ENCODE data around the gene ARID1B. TPM values are rescaled to one million over a fixed set of nuclear protein-coding genes. Genes with fewer than 3 reads are reported as not detected.

The ARID1B gene
- total and polyA plus RNA-seq, 9 of the 15 experiments (the other 6 are each of a cell fraction or from before 2014, with no cell fraction given) = 12.5 to 50.5 (median 25.8) TPM

GRCh38 chr6:156872903-156873302, 95.7 kb downstream of the ARID1B start:
- DNase-seq (ENCODE audit: extremely low read depth in 1 of 4, low spot score in 3 of 4) = no peak
- Histone ChIP-seq H2AFZ (ENCODE audit: low read depth, low read length) (no peak overlapping the region), H3K4me3 (no peak overlapping the region), H4K20me1 (replicated peaks; ENCODE audit: control insufficient read depth, insufficient read depth, low read length) (peaks cover 9% of the 10 kb centered on the region; the same call in 1 of the 2 replicates), H3K4me2 (ENCODE audit: insufficient read depth, low read length) (no peak overlapping the region), H3K4me1 (replicated peaks in 1 of 2; ENCODE audit: control insufficient read depth in 2 of 2, insufficient read depth in 2 of 2, low read length in 2 of 2) (peaks cover 0 to 3% of the 10 kb centered on the region in 2 experiments; a peak in 2 of 5 replicates), H3K9me1 (ENCODE audit: control insufficient read depth, insufficient read depth, low read length) (no peaks in the 10 kb centered on the region), H3K79me2 (ENCODE audit: control insufficient read depth, insufficient read depth, low read length) (peaks cover 85% of the 10 kb centered on the region), H3K27me3 (ENCODE audit: control insufficient read depth in 2 of 2, insufficient read depth in 2 of 2, low read length in 2 of 2) (no peaks in the 10 kb centered on the region), H3K9me3 (replicated peaks; ENCODE audit: control insufficient read depth, insufficient read depth, low read depth, low read length) (no peaks in the 10 kb centered on the region), H3K36me3 (ENCODE audit: control insufficient read depth, insufficient read depth, low read length) (no peaks in the 10 kb centered on the region), H3K9ac (ENCODE audit: insufficient read depth in 1 of 2, low read depth in 2 of 2, low read length in 2 of 2) (no peak overlapping the region), H3K27ac (ENCODE audit: extremely low read depth, low read depth, low read length) (no peak overlapping the region)
- intact Hi-C loops (cut with micrococcal nuclease) (no loop called here), in situ Hi-C loops (cut with MboI) (no loop called here)
- BruUV-seq (replicated peaks) = no TSS peak
- 90% methylated on average over 8 of the region's 8 CpGs for WGBS (ENCODE audit: insufficient coverage, low coverage, missing lambda C conversion rate)
- no peak for FAIRE-seq
- ChIA-PET CTCF (ENCODE audit: low intra/inter-chr PET ratio) (no interaction called here), POLR2A (no interaction called here)
- no peak for ATAC-seq
- TF ChIP-seq EP400 (IDR thresholded peaks at IDR 0.05) = no peak
- no peak for TF ChIP-seq ESRRB (CRISPR knock-in tag; IDR thresholded peaks at IDR 0.05; ENCODE audit: borderline replicate concordance)
- TF ChIP-seq MCM5 (IDR thresholded peaks at IDR 0.05; ENCODE audit: low read depth) = no peak
- TF ChIP-seq KDM2B (CRISPR knock-in tag; IDR thresholded peaks at IDR 0.05) = no peak
- TF ChIP-seq WHSC1 (IDR thresholded peaks at IDR 0.05; ENCODE audit: low read length) = no peak
- no peak for TF ChIP-seq ZNF830 (CRISPR knock-in tag; IDR thresholded peaks at IDR 0.05)
- TF ChIP-seq, protein P1, sequence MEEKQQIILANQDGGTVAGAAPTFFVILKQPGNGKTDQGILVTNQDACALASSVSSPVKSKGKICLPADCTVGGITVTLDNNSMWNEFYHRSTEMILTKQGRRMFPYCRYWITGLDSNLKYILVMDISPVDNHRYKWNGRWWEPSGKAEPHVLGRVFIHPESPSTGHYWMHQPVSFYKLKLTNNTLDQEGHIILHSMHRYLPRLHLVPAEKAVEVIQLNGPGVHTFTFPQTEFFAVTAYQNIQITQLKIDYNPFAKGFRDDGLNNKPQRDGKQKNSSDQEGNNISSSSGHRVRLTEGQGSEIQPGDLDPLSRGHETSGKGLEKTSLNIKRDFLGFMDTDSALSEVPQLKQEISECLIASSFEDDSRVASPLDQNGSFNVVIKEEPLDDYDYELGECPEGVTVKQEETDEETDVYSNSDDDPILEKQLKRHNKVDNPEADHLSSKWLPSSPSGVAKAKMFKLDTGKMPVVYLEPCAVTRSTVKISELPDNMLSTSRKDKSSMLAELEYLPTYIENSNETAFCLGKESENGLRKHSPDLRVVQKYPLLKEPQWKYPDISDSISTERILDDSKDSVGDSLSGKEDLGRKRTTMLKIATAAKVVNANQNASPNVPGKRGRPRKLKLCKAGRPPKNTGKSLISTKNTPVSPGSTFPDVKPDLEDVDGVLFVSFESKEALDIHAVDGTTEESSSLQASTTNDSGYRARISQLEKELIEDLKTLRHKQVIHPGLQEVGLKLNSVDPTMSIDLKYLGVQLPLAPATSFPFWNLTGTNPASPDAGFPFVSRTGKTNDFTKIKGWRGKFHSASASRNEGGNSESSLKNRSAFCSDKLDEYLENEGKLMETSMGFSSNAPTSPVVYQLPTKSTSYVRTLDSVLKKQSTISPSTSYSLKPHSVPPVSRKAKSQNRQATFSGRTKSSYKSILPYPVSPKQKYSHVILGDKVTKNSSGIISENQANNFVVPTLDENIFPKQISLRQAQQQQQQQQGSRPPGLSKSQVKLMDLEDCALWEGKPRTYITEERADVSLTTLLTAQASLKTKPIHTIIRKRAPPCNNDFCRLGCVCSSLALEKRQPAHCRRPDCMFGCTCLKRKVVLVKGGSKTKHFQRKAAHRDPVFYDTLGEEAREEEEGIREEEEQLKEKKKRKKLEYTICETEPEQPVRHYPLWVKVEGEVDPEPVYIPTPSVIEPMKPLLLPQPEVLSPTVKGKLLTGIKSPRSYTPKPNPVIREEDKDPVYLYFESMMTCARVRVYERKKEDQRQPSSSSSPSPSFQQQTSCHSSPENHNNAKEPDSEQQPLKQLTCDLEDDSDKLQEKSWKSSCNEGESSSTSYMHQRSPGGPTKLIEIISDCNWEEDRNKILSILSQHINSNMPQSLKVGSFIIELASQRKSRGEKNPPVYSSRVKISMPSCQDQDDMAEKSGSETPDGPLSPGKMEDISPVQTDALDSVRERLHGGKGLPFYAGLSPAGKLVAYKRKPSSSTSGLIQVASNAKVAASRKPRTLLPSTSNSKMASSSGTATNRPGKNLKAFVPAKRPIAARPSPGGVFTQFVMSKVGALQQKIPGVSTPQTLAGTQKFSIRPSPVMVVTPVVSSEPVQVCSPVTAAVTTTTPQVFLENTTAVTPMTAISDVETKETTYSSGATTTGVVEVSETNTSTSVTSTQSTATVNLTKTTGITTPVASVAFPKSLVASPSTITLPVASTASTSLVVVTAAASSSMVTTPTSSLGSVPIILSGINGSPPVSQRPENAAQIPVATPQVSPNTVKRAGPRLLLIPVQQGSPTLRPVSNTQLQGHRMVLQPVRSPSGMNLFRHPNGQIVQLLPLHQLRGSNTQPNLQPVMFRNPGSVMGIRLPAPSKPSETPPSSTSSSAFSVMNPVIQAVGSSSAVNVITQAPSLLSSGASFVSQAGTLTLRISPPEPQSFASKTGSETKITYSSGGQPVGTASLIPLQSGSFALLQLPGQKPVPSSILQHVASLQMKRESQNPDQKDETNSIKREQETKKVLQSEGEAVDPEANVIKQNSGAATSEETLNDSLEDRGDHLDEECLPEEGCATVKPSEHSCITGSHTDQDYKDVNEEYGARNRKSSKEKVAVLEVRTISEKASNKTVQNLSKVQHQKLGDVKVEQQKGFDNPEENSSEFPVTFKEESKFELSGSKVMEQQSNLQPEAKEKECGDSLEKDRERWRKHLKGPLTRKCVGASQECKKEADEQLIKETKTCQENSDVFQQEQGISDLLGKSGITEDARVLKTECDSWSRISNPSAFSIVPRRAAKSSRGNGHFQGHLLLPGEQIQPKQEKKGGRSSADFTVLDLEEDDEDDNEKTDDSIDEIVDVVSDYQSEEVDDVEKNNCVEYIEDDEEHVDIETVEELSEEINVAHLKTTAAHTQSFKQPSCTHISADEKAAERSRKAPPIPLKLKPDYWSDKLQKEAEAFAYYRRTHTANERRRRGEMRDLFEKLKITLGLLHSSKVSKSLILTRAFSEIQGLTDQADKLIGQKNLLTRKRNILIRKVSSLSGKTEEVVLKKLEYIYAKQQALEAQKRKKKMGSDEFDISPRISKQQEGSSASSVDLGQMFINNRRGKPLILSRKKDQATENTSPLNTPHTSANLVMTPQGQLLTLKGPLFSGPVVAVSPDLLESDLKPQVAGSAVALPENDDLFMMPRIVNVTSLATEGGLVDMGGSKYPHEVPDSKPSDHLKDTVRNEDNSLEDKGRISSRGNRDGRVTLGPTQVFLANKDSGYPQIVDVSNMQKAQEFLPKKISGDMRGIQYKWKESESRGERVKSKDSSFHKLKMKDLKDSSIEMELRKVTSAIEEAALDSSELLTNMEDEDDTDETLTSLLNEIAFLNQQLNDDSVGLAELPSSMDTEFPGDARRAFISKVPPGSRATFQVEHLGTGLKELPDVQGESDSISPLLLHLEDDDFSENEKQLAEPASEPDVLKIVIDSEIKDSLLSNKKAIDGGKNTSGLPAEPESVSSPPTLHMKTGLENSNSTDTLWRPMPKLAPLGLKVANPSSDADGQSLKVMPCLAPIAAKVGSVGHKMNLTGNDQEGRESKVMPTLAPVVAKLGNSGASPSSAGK (IDR thresholded peaks at IDR 0.05) = no peak
- no peak for TF ChIP-seq ZNF785 (CRISPR knock-in tag; IDR thresholded peaks at IDR 0.05)
- TF ChIP-seq FOXP1 (CRISPR knock-in tag; IDR thresholded peaks at IDR 0.05) = no peak
- no peak for TF ChIP-seq ETV6 (IDR thresholded peaks at IDR 0.05; ENCODE audit: borderline replicate concordance in 1 of 2, low read depth in 2 of 2, low read length in 1 of 2)
- TF ChIP-seq ETV6 (CRISPR knock-in tag; IDR thresholded peaks at IDR 0.05; ENCODE audit: borderline replicate concordance) = no peak
- TF ChIP-seq ZBED1 (IDR thresholded peaks at IDR 0.05) = no peak
- TF ChIP-seq RAD21 (CRISPR knock-in tag; conservative IDR thresholded peaks at IDR 0.05 in 1 of 2, IDR thresholded peaks at IDR 0.05 in 1 of 2) = no peak
- no peak for TF ChIP-seq GATAD2B (IDR thresholded peaks at IDR 0.05; ENCODE audit: borderline replicate concordance)
- no peak for TF ChIP-seq RBM39 (optimal IDR thresholded peaks at IDR 0.05; ENCODE audit: low read depth, low read length)
